NCI-H2196 treated with DMSO at 0.1 percent for 48 hours (cell line): ENCODE results near the gene THSD4.
"Not testable (repeated sequence)": the region's sequence is repeated elsewhere in the genome, so short reads cannot be mapped to it uniquely, and the experiment has no call there.

Experiments
- DNase-seq: peaks from one replicate; lab custom pipeline; 2025; ENCODE audit not compliant: unreplicated experiment; lab: John Stamatoyannopoulos, UW

The THSD4 gene

GRCh38 chr15:71314956-71315537 is 199.8 kb downstream of the THSD4 start:
- no peak for DNase-seq

DNA sequence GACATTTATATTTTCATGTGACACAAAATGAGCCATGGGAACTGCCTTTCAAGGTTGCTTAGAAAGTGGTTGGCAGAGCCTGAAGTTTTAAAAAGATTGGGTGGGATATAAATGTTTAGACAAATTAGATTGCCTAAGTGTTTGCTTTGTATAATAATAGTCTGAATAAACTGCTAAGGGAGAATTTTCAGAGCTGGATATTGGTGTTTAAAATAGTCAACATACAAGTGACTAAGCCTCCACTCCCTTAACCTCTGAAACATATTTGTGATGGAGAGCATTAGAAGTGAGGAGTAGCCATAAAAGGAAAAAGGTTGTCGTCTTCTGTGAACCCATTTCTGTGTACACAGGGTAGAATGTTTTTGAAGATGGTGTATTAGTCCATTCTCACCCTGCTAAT is 201.6 kb downstream of the THSD4 start:
- no peak for DNase-seq

- DNase-seq = not testable (repeated sequence)
Observed at GRCh38 chr15:71319424-71319823, 204.2 kb downstream of the THSD4 start.

- DNase-seq = no peak
Observed at GRCh38 chr15:71319935-71320334, 204.7 kb downstream of the THSD4 start.

DNA sequence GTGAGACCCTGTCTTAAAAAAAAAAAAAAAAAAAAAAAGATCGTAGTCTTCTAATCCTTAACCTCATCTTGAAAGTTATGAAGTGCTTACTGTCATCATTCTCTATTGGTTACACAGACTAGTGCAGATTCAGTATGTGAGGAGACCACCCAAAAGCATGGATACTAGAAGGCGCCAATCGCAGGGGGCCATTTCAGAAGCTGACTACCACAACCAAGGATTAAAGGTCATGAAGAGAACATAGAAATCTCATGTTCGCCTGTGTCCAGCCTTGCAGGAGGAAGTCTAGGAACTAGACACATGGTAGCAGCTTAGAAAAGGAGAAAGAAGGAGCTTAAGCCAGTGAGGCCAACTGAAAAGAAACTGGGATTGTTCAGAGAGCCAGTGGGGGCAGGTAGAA is 207.8 kb downstream of the THSD4 start:
- no peak for DNase-seq

GRCh38 chr15:71323584-71323983 is 208.3 kb downstream of the THSD4 start:
- DNase-seq = no peak

DNA sequence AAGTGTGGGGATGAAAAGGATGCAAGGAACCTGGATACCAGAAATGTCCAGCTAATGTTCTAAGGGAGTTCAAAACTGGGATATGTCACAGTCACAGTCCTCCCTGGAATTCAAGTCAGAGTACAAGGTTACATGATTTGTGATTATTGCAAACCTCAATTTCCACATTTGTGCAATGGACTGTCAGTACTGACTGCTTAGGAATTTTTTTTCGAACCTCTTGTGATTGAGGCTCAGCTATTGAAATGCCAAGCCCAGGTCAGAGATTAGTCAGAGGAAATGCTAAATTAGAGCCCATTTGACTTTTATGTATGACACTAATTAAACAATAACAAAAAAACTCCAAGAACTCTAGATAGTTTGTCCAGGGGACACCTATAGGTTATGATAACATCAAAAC is 210.2 kb downstream of the THSD4 start:
- DNase-seq = no peak

GRCh38 chr15:71328453-71328852 is 213.2 kb downstream of the THSD4 start:
- no peak for DNase-seq

DNA sequence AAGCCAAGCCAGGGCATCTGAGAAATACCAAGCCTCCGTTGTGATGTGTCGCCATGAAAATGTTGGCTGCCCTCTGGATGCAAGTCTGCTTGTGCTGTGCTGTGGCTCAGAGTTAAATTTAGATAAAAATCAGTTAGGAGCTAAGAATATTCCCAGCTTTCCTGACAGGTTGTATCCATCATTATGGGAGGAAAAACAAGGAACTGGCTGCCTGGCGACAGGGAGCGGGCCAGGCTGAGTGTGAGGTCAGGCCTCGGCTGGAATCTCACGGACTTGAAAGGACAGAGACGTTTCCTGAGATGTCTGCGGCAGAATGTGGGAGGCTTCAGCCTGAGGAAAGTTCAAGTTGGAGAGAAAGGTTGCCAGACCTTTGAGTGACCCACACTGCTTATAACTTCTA is 213.8 kb downstream of the THSD4 start:
- DNase-seq = no peak

GRCh38 chr15:71329497-71330260 is 214.4 kb downstream of the THSD4 start:
- no peak for DNase-seq

- DNase-seq = no peak
Observed at GRCh38 chr15:71330638-71331162, 215.4 kb downstream of the THSD4 start.

- DNase-seq = no peak
Observed at GRCh38 chr15:71331173-71331572, 215.9 kb downstream of the THSD4 start.

DNA sequence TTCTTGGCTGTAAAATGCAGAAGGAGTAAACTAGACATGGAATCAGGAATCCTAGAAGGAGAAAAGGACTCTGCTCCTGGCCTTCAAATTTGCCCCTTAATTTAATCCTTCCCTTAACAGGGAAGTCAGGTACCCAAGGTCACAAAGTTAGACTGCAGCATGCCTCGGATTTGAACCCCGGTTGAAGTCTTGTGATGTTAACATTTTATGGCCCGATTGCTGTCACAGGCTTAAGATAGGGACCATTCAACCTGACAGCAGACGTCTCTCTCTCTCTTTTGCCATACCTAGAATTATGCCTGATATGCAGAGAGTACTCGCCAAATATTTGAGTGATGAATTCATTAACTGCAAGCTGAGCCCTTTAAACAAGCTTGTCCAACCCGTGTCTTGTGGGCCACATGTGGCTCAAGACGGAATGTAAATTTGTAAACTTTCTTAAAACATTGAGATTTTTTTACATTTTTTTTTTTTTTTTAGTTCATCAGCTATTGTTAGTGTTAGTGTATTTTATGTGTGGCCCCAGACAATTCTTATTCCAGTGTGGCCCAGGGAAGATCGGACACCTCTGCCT is 217.2 kb downstream of the THSD4 start:
- DNase-seq = no peak

GRCh38 chr15:71333136-71333700 is 217.9 kb downstream of the THSD4 start:
- no peak for DNase-seq

DNA sequence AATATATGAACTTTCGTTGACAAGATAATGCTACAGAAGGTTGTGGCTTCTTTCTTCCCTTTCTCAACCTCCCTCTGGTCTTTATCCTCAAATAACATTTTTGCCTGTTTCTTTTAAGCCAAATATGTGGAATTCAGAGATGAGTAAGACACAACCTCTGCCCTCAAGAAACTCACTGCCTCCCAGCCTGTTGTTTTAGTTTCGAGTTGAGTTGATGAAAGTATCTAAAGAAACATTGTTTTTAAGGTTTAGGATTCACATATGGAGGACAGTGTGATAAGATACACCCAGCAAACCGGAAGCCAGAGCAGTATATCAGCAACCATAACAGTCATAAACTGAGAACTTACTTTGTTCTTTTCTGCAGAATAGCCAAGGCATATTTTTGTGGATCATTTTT is 218.6 kb downstream of the THSD4 start:
- no peak for DNase-seq

DNA sequence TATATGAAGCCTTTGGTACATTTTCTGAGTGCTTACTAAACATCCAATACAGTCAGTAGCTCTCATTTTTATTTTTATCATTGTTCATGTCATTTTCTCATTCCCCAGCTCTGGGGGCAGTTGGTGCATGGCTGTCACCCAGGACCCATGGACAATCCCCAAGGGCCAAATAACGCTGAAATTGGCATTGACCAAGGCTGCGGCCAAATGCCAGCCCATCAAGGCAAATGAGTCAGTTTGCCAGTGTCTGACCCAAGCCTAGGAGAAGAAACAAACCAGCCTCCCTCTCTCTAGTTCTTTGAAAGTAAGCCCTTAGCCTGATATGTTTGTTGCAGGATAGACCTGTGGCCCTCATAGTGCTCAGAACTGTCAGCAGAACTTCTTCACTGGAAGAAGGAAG is 219.2 kb downstream of the THSD4 start:
- DNase-seq = no peak

GRCh38 chr15:71334873-71335272 is 219.6 kb downstream of the THSD4 start:
- DNase-seq = no peak

GRCh38 chr15:71335591-71335990 is 220.3 kb downstream of the THSD4 start:
- DNase-seq = no peak

DNA sequence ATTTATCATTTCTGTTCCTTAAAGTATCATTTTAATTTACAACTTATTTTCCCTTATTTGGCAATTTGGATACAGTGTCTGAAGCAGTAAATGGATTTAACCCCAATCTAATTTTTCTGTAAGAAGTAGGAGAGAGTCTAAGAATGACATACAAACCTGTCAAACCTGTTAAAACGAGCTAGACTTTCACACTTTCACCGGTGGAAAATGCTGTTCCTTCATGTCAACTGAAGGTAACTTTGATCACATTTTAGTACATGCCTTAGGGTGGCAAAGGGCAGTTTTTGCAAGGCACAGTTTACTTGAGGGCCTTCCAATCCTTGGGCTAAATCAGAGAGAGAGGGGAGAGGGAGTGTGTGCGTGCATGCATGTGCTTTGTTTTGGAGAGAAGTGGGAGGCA is 221.4 kb downstream of the THSD4 start:
- no peak for DNase-seq

DNA sequence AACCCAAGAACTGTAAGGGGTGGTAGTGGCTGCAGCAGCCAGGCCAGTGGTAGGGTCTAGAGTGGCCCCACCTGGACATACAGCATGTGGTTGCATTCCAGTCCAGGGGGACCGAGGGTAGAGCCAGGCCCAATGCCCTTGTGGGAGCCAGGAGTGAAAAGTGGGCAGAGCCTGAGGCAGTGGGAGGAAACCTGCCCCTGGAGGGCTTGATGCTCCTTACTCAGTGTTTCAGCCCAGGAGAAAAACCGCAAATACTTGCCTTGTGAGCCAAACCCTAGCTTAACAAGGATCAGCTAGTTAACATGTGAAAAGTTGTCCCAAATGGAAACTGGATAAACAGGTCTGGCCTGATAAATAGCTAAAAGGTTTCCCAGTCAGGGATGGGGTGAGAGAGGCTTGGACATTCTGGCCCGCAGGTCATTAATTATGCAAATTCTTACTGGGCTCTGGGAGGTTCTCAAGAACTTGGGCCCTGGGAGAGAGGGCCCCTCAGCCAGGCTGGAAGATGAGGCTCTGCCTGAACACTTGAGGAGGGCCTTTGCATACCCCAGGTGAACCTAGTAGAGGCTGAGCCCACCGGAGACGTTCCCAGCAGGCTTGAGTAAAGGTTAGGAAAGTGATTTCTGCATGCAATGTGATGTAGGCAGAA is 222.1 kb downstream of the THSD4 start:
- DNase-seq = no peak

DNA sequence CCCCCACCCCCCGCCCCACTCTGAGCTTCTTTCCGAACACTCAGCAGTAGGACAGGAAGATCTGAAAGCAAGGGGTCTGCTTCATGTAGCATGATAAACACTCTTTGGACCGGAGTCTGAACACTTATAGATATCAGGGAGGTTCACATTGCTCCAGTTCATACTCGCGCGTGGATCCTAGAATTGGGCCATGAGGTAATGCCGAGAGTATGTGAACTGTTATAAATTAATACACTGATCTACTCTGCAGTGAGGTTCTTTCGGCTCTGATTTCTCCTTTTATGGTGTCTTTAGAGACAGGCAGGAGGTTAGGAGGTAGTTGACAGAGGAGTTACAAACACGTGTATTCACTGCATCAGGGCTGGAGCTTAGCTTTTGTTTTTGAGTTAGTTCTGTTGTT is 223.0 kb downstream of the THSD4 start:
- no peak for DNase-seq
